ENCODE measurements around the gene MEA1.

Gene MEA1

DNA sequence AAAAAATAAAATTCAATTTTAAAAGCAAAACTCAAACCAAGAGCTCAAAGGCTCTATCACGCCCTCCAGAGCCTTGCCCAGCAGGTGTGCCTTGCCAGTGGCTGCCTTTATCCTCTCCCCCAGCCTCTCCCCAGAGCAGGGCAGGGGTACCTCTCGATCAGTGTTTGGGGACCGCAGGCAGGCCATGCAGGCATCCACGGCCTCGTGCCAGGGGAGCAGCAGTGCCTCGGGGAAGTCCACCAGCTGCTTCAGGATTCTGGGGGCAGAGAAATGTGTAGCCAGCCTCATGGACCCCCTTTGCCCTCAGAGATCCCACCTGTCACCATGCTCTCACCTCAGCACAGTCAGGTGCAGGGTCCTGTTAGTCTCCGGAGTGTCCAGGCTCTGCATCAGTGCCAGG lies 34.3 kb upstream of the MEA1 start:
- Histone ChIP-seq H3K27ac (ENCODE audit: extremely low read depth, low read depth, low read length) (no peak overlapping the region), H3K4me3 (ENCODE audit: low read depth, low read length) (no peak overlapping the region), H3K36me3 (ENCODE audit: control insufficient read depth in 2 of 2, insufficient read depth in 1 of 2, low read length in 2 of 2) (peaks cover 10 to 87% of the 10 kb centered on the region in 2 experiments; a peak in 2 of 3 replicates), H3K4me1 (ENCODE audit: control insufficient read depth, insufficient read depth, low read length) (no peaks in the 10 kb centered on the region), H3K9me3 (ENCODE audit: control insufficient read depth, insufficient read depth, low read depth, low read length) (no peaks in the 10 kb centered on the region)
- TF ChIP-seq ZNF571 (tag by site-specific recombination; IDR thresholded peaks at IDR 0.05) (no peak), ZNF24 (tag by site-specific recombination; IDR thresholded peaks at IDR 0.05) (no peak), ZNF274 (IDR thresholded peaks at IDR 0.05; ENCODE audit: low read length) (no peak), ZNF274 (tag by site-specific recombination; IDR thresholded peaks at IDR 0.05; ENCODE audit: borderline replicate concordance) (no peak), GLIS1 (tag by site-specific recombination; IDR thresholded peaks at IDR 0.05) (no peak), SETDB1 (IDR thresholded peaks at IDR 0.05; ENCODE audit: insufficient read length, low read length) (no peak), ZNF324 (tag by site-specific recombination; IDR thresholded peaks at IDR 0.05) (no peak)
- TF ChIP-seq, protein P1, sequence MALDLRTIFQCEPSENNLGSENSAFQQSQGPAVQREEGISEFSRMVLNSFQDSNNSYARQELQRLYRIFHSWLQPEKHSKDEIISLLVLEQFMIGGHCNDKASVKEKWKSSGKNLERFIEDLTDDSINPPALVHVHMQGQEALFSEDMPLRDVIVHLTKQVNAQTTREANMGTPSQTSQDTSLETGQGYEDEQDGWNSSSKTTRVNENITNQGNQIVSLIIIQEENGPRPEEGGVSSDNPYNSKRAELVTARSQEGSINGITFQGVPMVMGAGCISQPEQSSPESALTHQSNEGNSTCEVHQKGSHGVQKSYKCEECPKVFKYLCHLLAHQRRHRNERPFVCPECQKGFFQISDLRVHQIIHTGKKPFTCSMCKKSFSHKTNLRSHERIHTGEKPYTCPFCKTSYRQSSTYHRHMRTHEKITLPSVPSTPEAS (tag by site-specific recombination; IDR thresholded peaks at IDR 0.05): no peak
- TF ChIP-seq, protein P2, sequence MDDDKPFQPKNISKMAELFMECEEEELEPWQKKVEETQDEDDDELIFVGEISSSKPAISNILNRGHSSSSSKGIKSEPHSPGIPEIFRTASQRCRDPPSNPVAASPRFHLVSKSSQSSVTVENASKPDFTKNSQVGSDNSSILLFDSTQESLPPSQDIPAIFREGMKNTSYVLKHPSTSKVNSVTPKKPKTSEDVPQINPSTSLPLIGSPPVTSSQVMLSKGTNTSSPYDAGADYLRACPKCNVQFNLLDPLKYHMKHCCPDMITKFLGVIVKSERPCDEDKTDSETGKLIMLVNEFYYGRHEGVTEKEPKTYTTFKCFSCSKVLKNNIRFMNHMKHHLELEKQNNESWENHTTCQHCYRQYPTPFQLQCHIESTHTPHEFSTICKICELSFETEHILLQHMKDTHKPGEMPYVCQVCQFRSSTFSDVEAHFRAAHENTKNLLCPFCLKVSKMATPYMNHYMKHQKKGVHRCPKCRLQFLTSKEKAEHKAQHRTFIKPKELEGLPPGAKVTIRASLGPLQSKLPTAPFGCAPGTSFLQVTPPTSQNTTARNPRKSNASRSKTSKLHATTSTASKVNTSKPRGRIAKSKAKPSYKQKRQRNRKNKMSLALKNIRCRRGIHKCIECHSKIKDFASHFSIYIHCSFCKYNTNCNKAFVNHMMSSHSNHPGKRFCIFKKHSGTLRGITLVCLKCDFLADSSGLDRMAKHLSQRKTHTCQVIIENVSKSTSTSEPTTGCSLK (tag by site-specific recombination; IDR thresholded peaks at IDR 0.05): no peak
- TF ChIP-seq, protein P3, sequence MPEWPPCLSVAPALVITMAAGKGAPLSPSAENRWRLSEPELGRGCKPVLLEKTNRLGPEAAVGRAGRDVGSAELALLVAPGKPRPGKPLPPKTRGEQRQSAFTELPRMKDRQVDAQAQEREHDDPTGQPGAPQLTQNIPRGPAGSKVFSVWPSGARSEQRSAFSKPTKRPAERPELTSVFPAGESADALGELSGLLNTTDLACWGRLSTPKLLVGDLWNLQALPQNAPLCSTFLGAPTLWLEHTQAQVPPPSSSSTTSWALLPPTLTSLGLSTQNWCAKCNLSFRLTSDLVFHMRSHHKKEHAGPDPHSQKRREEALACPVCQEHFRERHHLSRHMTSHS (tag by site-specific recombination; IDR thresholded peaks at IDR 0.05): no peak
- TF ChIP-seq, protein P4, sequence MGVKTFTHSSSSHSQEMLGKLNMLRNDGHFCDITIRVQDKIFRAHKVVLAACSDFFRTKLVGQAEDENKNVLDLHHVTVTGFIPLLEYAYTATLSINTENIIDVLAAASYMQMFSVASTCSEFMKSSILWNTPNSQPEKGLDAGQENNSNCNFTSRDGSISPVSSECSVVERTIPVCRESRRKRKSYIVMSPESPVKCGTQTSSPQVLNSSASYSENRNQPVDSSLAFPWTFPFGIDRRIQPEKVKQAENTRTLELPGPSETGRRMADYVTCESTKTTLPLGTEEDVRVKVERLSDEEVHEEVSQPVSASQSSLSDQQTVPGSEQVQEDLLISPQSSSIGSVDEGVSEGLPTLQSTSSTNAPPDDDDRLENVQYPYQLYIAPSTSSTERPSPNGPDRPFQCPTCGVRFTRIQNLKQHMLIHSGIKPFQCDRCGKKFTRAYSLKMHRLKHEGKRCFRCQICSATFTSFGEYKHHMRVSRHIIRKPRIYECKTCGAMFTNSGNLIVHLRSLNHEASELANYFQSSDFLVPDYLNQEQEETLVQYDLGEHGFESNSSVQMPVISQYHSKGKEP (tag by site-specific recombination; IDR thresholded peaks at IDR 0.05): no peak
- CTCF ChIA-PET: interaction anchor here (0.6 to 2.0 kb wide), 3 partner anchors 21 to 146 kb away, joined by 3 to 16 read pairs (median 3); no protein-coding TSS in a partner anchor
- POLR2A ChIA-PET: interaction anchor here (1.1 to 3.5 kb wide), 3 partner anchors 11 to 119 kb away, joined by 3 to 15 read pairs (median 4); partner anchors contain the start of genes CNPY3, KLC4, MRPL2 and PEX6

DNA sequence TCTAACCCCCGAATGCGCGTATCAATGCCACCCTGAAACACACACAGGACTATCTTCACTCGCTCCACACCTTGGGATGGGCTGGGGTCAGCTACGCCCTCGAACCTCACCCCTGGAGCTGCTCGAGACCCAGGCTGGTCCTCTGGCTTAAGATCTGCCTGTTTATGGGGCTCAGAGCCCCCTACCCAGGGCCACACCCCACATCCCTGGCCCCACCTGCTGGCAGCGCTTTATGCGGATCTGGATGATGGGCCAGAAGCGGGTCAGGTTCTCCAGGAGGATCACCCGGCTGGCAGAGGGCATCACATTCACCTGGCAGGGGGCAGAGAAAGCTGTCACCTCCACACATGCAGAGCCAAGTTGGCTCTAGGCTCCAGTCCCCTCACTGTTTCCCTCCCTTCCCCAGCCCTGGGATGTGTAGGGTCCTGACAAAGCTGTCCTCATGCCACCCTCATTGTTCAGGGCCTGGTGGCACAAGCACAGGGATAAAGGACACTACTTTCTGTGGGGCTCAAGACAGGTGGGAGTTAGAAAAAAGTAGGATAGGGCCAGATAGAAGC lies 31.7 kb upstream of the MEA1 start:
- no peak overlapping the region for H3K27ac ChIP-seq (ENCODE audit: extremely low read depth, low read depth, low read length)
- H3K9me3 ChIP-seq (ENCODE audit: control insufficient read depth, insufficient read depth, low read depth, low read length): no peaks in the 10 kb centered on the region
- TF ChIP-seq ZNF529 (tag by site-specific recombination; IDR thresholded peaks at IDR 0.05; ENCODE audit: insufficient replicate concordance) (no peak), ZSCAN30 (tag by site-specific recombination; IDR thresholded peaks at IDR 0.05) (no peak), ZNF76 (tag by site-specific recombination; IDR thresholded peaks at IDR 0.05; ENCODE audit: borderline replicate concordance, low read depth) (no peak), ZNF600 (tag by site-specific recombination; IDR thresholded peaks at IDR 0.05) (no peak), TCF7L2 (IDR thresholded peaks at IDR 0.05; ENCODE audit: borderline replicate concordance, low read depth, low read length) (no peak), ZNF626 (tag by site-specific recombination; IDR thresholded peaks at IDR 0.05) (no peak), OVOL3 (tag by site-specific recombination; IDR thresholded peaks at IDR 0.05) (no peak), ZNF23 (tag by site-specific recombination; IDR thresholded peaks at IDR 0.05; ENCODE audit: borderline replicate concordance) (no peak), ZFP41 (tag by site-specific recombination; IDR thresholded peaks at IDR 0.05; ENCODE audit: borderline replicate concordance) (no peak)
- TF ChIP-seq, protein P5, sequence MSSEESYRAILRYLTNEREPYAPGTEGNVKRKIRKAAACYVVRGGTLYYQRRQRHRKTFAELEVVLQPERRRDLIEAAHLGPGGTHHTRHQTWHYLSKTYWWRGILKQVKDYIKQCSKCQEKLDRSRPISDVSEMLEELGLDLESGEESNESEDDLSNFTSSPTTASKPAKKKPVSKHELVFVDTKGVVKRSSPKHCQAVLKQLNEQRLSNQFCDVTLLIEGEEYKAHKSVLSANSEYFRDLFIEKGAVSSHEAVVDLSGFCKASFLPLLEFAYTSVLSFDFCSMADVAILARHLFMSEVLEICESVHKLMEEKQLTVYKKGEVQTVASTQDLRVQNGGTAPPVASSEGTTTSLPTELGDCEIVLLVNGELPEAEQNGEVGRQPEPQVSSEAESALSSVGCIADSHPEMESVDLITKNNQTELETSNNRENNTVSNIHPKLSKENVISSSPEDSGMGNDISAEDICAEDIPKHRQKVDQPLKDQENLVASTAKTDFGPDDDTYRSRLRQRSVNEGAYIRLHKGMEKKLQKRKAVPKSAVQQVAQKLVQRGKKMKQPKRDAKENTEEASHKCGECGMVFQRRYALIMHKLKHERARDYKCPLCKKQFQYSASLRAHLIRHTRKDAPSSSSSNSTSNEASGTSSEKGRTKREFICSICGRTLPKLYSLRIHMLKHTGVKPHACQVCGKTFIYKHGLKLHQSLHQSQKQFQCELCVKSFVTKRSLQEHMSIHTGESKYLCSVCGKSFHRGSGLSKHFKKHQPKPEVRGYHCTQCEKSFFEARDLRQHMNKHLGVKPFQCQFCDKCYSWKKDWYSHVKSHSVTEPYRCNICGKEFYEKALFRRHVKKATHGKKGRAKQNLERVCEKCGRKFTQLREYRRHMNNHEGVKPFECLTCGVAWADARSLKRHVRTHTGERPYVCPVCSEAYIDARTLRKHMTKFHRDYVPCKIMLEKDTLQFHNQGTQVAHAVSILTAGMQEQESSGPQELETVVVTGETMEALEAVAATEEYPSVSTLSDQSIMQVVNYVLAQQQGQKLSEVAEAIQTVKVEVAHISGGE (tag by site-specific recombination; conservative IDR thresholded peaks at IDR 0.05; ENCODE audit: low read depth): no peak
- no peaks in the 10 kb centered on the region for H3K4me1 ChIP-seq (ENCODE audit: control insufficient read depth, insufficient read depth, low read length)
- POLR2A ChIA-PET: interaction anchor here (0.6 to 4.2 kb wide), 3 partner anchors 8 to 635 kb away, joined by 3 to 17 read pairs (median 4); partner anchors contain the start of genes CUL7 and KLHDC3
- CTCF ChIA-PET: no interaction called here
- no peak overlapping the region for H3K4me3 ChIP-seq (ENCODE audit: low read depth, low read length)
- H3K36me3 ChIP-seq (ENCODE audit: control insufficient read depth in 2 of 2, insufficient read depth in 1 of 2, low read length in 2 of 2): peaks cover 29 to 86% of the 10 kb centered on the region in 2 experiments
